ENCODE measurements around the gene ZNF423. TPM values are rescaled to one million over a fixed set of nuclear protein-coding genes. Genes with fewer than 3 reads are reported as not detected.

ZNF423 gene
- total and polyA plus RNA-seq, 2 experiments from 2014 or later = 14.9 to 41.8 TPM

- Histone ChIP-seq H3K9me2 (ENCODE audit: insufficient read depth) (no peaks in the 10 kb centered on the region), H3K4me3 (no peak overlapping the region), H3F3A (replicated peaks; ENCODE audit: low read depth) (no peaks in the 10 kb centered on the region), H3K4me2 (no peak overlapping the region), H3K36me3 (ENCODE audit: insufficient read depth) (no peaks in the 10 kb centered on the region; the same call in 1 of the 2 replicates), H3K27ac (ENCODE audit: low read depth) (no peak overlapping the region), H3K4me1 (ENCODE audit: insufficient read depth) (peaks cover 13% of the 10 kb centered on the region; the same call in 1 of the 2 replicates), H2AFZ (no peak overlapping the region), H3K27me3 (ENCODE audit: insufficient read depth) (no peaks in the 10 kb centered on the region), H3K79me2 (replicated peaks; ENCODE audit: insufficient read depth) (no peaks in the 10 kb centered on the region), H4K20me1 (replicated peaks; ENCODE audit: insufficient read depth) (no peaks in the 10 kb centered on the region; the same call in 1 of the 2 replicates)
- DNase-seq (ENCODE audit: low spot score) (no peak), ATAC-seq (no peak)
- Mint-ChIP-seq H3K4me1 (peaks cover 46% of the 10 kb centered on the region), H3K27me3 (ENCODE audit: insufficient read depth, low read depth, poor library complexity) (peaks cover 2% of the 10 kb centered on the region), H3K9me3 (no peaks in the 10 kb centered on the region), H3K4me3 (no peak overlapping the region), H3K27ac (peak overlapping the region; percentile 17; the same call in 1 of the 2 replicates), H3K36me3 (ENCODE audit: low read depth) (no peaks in the 10 kb centered on the region)
- TF ChIP-seq STAT1 (IDR thresholded peaks at IDR 0.05; ENCODE audit: unreplicated experiment) (no peak), ZNF331 (CRISPR knock-in tag; IDR thresholded peaks at IDR 0.05; ENCODE audit: low read depth) (no peak), CREB1 (CRISPR knock-in tag; IDR thresholded peaks at IDR 0.05; ENCODE audit: low read depth) (no peak), EZH2phosphoT487 (IDR thresholded peaks at IDR 0.05; ENCODE audit: unreplicated experiment) (no peak), ETS1 (IDR thresholded peaks at IDR 0.05) (no peak), JUNB (IDR thresholded peaks at IDR 0.05; ENCODE audit: unreplicated experiment) (no peak), EZH2 (IDR thresholded peaks at IDR 0.05; ENCODE audit: low read depth, unreplicated experiment) (no peak), CTCF (conservative IDR thresholded peaks at IDR 0.05; ENCODE audit: low read depth in 2 of 2) (no peak), ZNF462 (CRISPR knock-in tag; IDR thresholded peaks at IDR 0.05) (no peak), ZNF114 (CRISPR knock-in tag; IDR thresholded peaks at IDR 0.05) (no peak), NANOG (IDR thresholded peaks at IDR 0.05; ENCODE audit: borderline replicate concordance) (no peak), REST (IDR thresholded peaks at IDR 0.05; ENCODE audit: unreplicated experiment) (no peak), POLR2AphosphoS5 (IDR thresholded peaks at IDR 0.05; ENCODE audit: low read depth) (no peak)
These were observed 310.0 kb downstream of the ZNF423 start for GRCh38 chr16:49545741-49546448.
